GM12878 (cell line): ENCODE data around the gene DPY19L3.

ENCODE experiments used
- ATF3 ChIP-seq: IDR thresholded peaks from 2 replicates; pipeline ENCODE4 v1.6.1; 2011; ENCODE audit warnings: low read depth, mild to moderate bottlenecking, low read length, moderate library complexity, borderline replicate concordance; ENCODE audit errors: extremely low read depth
- BCL3 ChIP-seq: IDR thresholded peaks from 2 replicates; pipeline ENCODE4 v1.6.1; 2011; ENCODE audit warnings: borderline replicate concordance, low read depth, mild to moderate bottlenecking, moderate library complexity, low read length; ENCODE audit not compliant: insufficient read depth, poor library complexity, severe bottlenecking
- BHLHE40 ChIP-seq, 2 experiments: fragments of 450-650 bp in 1 of 2; IDR thresholded peaks; 2 replicates each; pipeline ENCODE4 v1.6.1; 2011 to 2017; ENCODE audit warnings: low read depth in 2 of 2, borderline replicate concordance in 1 of 2, improper control_type of control experiment in 1 of 2, low read length in 1 of 2, mild to moderate bottlenecking in 1 of 2
- CHD1 ChIP-seq: IDR thresholded peaks from 2 replicates; pipeline ENCODE4 v1.6.1; 2012; ENCODE audit warnings: low read depth, low read length, improper control_type of control experiment
- CTCF ChIP-seq, 3 experiments: IDR thresholded peaks in 2 of 3; conservative IDR thresholded peaks in 1 of 3; 2 replicates each; pipeline ENCODE4 v1.5.1; 2011; ENCODE audit warnings: low read depth in 3 of 3, low read length in 3 of 3, mild to moderate bottlenecking in 3 of 3, control low read depth in 2 of 3, moderate library complexity in 2 of 3, inconsistent platforms in 1 of 3, mixed read lengths in 1 of 3; ENCODE audit not compliant: control insufficient read depth in 2 of 3, insufficient read depth in 1 of 3; ENCODE audit errors: extremely low read depth in 1 of 3
- EP300 ChIP-seq, 2 experiments: fragments of 150-350 bp in 1 of 2; IDR thresholded peaks; 2 replicates each; pipeline ENCODE4 v1.6.1; 2011 to 2012; ENCODE audit warnings: low read depth in 2 of 2, low read length in 2 of 2, borderline replicate concordance in 1 of 2, improper control_type of control experiment in 1 of 2, inconsistent platforms in 1 of 2; ENCODE audit not compliant: control insufficient read depth in 1 of 2
- GABPA ChIP-seq: IDR thresholded peaks from 2 replicates; pipeline ENCODE4 v1.6.1; 2014; ENCODE audit warnings: antibody characterized with exemption, low read depth, mild to moderate bottlenecking, inconsistent platforms
- HCFC1 ChIP-seq: fragments of 150-350 bp; IDR thresholded peaks from 2 replicates; pipeline ENCODE4 v1.6.1; 2014; ENCODE audit warnings: low read length
- HDAC6 ChIP-seq: fragments of 200-600 bp; sonication (generic); IDR thresholded peaks from one replicate; pipeline ENCODE4 v1.8.0; 2017; ENCODE audit warnings: antibody characterized with exemption; ENCODE audit not compliant: unreplicated experiment
- NR2F1 ChIP-seq: fragments of 450-650 bp; conservative IDR thresholded peaks from 2 replicates; pipeline ENCODE4 v1.6.1; 2017; ENCODE audit warnings: mild to moderate bottlenecking
- POLR2A ChIP-seq: IDR thresholded peaks from 2 replicates; pipeline ENCODE4 v1.6.1; 2011; ENCODE audit warnings: low read depth, mild to moderate bottlenecking, low read length
- POLR2AphosphoS5 ChIP-seq: IDR thresholded peaks from 2 replicates; pipeline ENCODE4 v1.6.1; 2011; ENCODE audit warnings: mild to moderate bottlenecking, low read length, inconsistent platforms
- RAD21 ChIP-seq: IDR thresholded peaks from 2 replicates; pipeline ENCODE4 v1.6.1; 2011; ENCODE audit warnings: mild to moderate bottlenecking, low read depth, low read length, moderate library complexity; ENCODE audit not compliant: insufficient read depth

- TF ChIP-seq NR2F1 (no peak), EP300 (IDR thresholded peaks at IDR 0.05; ENCODE audit: borderline replicate concordance in 1 of 2, control insufficient read depth in 1 of 2, low read depth in 2 of 2, low read length in 2 of 2) (no peak), POLR2A (no peak), BHLHE40 (IDR thresholded peaks at IDR 0.05; ENCODE audit: borderline replicate concordance in 1 of 2, low read depth in 2 of 2, low read length in 1 of 2) (no peak), RAD21 (no peak), HDAC6 (no peak), HCFC1 (no peak), BCL3 (no peak), ATF3 (no peak), CHD1 (no peak), CTCF (IDR thresholded peaks at IDR 0.05 in 2 of 3, conservative IDR thresholded peaks at IDR 0.05 in 1 of 3; ENCODE audit: control insufficient read depth in 2 of 3, extremely low read depth in 1 of 3, insufficient read depth in 1 of 3, low read depth in 3 of 3, low read length in 3 of 3) (no peak), POLR2AphosphoS5 (no peak), GABPA (no peak)
Measured at GRCh38 chr19:32475141-32476031, 69.8 kb downstream of the DPY19L3 start.
